ENCODE results near the gene TSGA10IP. TPM values are rescaled to one million over a fixed set of nuclear protein-coding genes. Genes with fewer than 3 reads are reported as not detected.

The TSGA10IP gene
- under 1 TPM in 1 of 4 donors, not detected in 3; 0.49 TPM for total RNA-seq
- not detected for polyA plus RNA-seq

- DNase-seq = no peak
- no peaks in the 10 kb centered on the region for H3K9me3 ChIP-seq
- H3K27me3 ChIP-seq = no peaks in the 10 kb centered on the region
- intact Hi-C loops (cut with DNase I) = no loop called here
- TF ChIP-seq POLR2A (IDR thresholded peaks at IDR 0.05) (no peak), CTCF (IDR thresholded peaks at IDR 0.05) (no peak), POLR2AphosphoS5 (IDR thresholded peaks at IDR 0.05) (no peak), EP300 (IDR thresholded peaks at IDR 0.05) (no peak)
- no peak within 1 kb of the TSS for H3K27ac ChIP-seq
- H3K36me3 ChIP-seq = no peaks in the 10 kb centered on the region
- H3K4me1 ChIP-seq = no peaks in the 10 kb centered on the region
- H3K4me3 ChIP-seq = no peak within 1 kb of the TSS
- WGBS, 2 donors = 79 to 90% methylated on average over 13 of the region's 13 CpGs
Observed at GRCh38 chr11:65945430-65945911, at the start of gene TSGA10IP. TSGA10IP (plus strand) TSS chr11:65945480; CDS start chr11:65945676, 196 bp downstream.

GRCh38 chr11:65895482-65895981, 49.7 kb upstream of the TSGA10IP start:
- intact Hi-C loops (cut with DNase I) = no loop called here
- DNase-seq = no peak
- H3K27me3 ChIP-seq = peaks cover 0 to 15% (median 8%) of the 10 kb centered on the region in 3 donors
- H3K4me3 ChIP-seq = no peak overlapping the region
- no peaks in the 10 kb centered on the region for H3K36me3 ChIP-seq
- no peak overlapping the region for H3K27ac ChIP-seq
- H3K9me3 ChIP-seq = no peaks in the 10 kb centered on the region
- TF ChIP-seq CTCF (IDR thresholded peaks at IDR 0.05) = no peak
- TF ChIP-seq POLR2AphosphoS5 (IDR thresholded peaks at IDR 0.05) = no peak
- no peak for TF ChIP-seq POLR2A (IDR thresholded peaks at IDR 0.05)
- no peak for TF ChIP-seq EP300 (IDR thresholded peaks at IDR 0.05)
- peaks cover 0 to 53% (median 45%) of the 10 kb centered on the region in 4 donors for H3K4me1 ChIP-seq
- 92 to 93% methylated on average over 5 of the region's 5 CpGs for WGBS, 2 donors

- DNase-seq = no peak
- WGBS, 2 donors = 89 to 92% methylated on average over 14 of the region's 14 CpGs
- H3K4me1 ChIP-seq = peaks cover 0 to 50% (median 43%) of the 10 kb centered on the region in 4 donors
- intact Hi-C loops (cut with DNase I) = no loop called here
- H3K4me3 ChIP-seq = no peak overlapping the region
- H3K27me3 ChIP-seq = peaks cover 0 to 15% (median 8%) of the 10 kb centered on the region in 3 donors
- TF ChIP-seq POLR2A (IDR thresholded peaks at IDR 0.05) (no peak), EP300 (IDR thresholded peaks at IDR 0.05) (no peak), CTCF (IDR thresholded peaks at IDR 0.05) (no peak)
- H3K27ac ChIP-seq = no peak overlapping the region
- H3K36me3 ChIP-seq = no peaks in the 10 kb centered on the region
- H3K9me3 ChIP-seq = no peaks in the 10 kb centered on the region
Observed at GRCh38 chr11:65896034-65896999, 49.0 kb upstream of the TSGA10IP start.

- H3K36me3 ChIP-seq = no peaks in the 10 kb centered on the region
- WGBS, 2 donors = 91 to 94% methylated on average over 4 of the region's 4 CpGs
- H3K27ac ChIP-seq = no peak overlapping the region
- TF ChIP-seq EP300 (IDR thresholded peaks at IDR 0.05) (no peak), POLR2A (IDR thresholded peaks at IDR 0.05) (no peak), POLR2AphosphoS5 (IDR thresholded peaks at IDR 0.05) (no peak), CTCF (IDR thresholded peaks at IDR 0.05) (no peak)
- H3K4me1 ChIP-seq = peaks cover 0 to 42% (median 36%) of the 10 kb centered on the region in 4 donors
- no peak for DNase-seq
- H3K27me3 ChIP-seq = peaks cover 0 to 15% (median 8%) of the 10 kb centered on the region in 3 donors
- no peaks in the 10 kb centered on the region for H3K9me3 ChIP-seq
- H3K4me3 ChIP-seq = no peak overlapping the region
- intact Hi-C loops (cut with DNase I) = no loop called here
Observed at GRCh38 chr11:65897020-65897471, 48.2 kb upstream of the TSGA10IP start.

Measured in sigmoid colon (tissue), 7 donors.